GM12878 (cell line): Measurements from ENCODE around the gene PARD6A. TPM values are rescaled to one million over a fixed set of nuclear protein-coding genes. Genes with fewer than 3 reads are reported as not detected.

Experiments used
- ATAC-seq: fragments of 200-7000 bp; cut with Tn5 transposase; 3 replicates; pipeline ENCODE4 v1.9.1; 2020; ENCODE audit warnings: mild to moderate bottlenecking, moderate library complexity
- BruUV-seq: library from RNA; stranded (reverse); fragments of 400-500 nt; replicated peaks from 2 replicates; lab custom pipeline; 2021; lab: Mats Ljungman, UMichigan
- CTCF ChIA-PET: fragments of 300-600 bp; sonication (Branson Sonifier 250); formaldehyde crosslinking; extraction: SDS; loops from one replicate; lab custom pipeline; 2021; ENCODE audit warnings: inconsistent platforms; lab: Yijun Ruan, JAX
- POLR2A ChIA-PET: fragments of 350-600 bp; formaldehyde crosslinking; extraction: SDS; loops from one replicate; lab custom pipeline; 2021; ENCODE audit warnings: inconsistent platforms; lab: Charles Lee
- RAD21 ChIA-PET: fragments of 300-600 bp; sonication (Branson Sonifier 250); formaldehyde crosslinking; loops from one replicate; lab custom pipeline; 2023; ENCODE audit warnings: antibody characterized with exemption; ENCODE audit not compliant: unreplicated experiment; lab: Charles Lee
- SMC1A ChIA-PET: fragments of 300-600 bp; sonication (Branson Sonifier 250); formaldehyde crosslinking; loops from one replicate; lab custom pipeline; 2023; ENCODE audit not compliant: unreplicated experiment, uncharacterized antibody; lab: Charles Lee
- DNase-seq: peaks from one replicate; pipeline ENCODE4 v3.0.0-alpha.2; 2011; ENCODE audit warnings: low read depth, low spot score
- FAIRE-seq: peaks from 3 replicates; lab custom pipeline; 2011; peaks lifted over from hg19 to GRCh38; lab: Jason Lieb, UNC
- H2AFZ ChIP-seq: 2 replicates; pipeline ENCODE4 v1.6.0; 2011; ENCODE audit warnings: low read depth, low read length, control low read depth; ENCODE audit not compliant: control insufficient read depth
- H3K27ac ChIP-seq: 2 replicates; pipeline ENCODE4 v1.5.1; 2011; ENCODE audit warnings: control low read depth; ENCODE audit not compliant: control insufficient read depth, insufficient read depth
- H3K27me3 ChIP-seq, 2 experiments: replicated peaks in 1 of 2; 2 replicates each; pipeline versions ENCODE4 v1.6.0 to v1.6.1; 2011; ENCODE audit warnings: low read length in 1 of 2; ENCODE audit not compliant: control insufficient read depth in 2 of 2, insufficient read depth in 2 of 2
- H3K36me3 ChIP-seq, 2 experiments: 2 replicates each; pipeline ENCODE4 v1.5.1; 2011; ENCODE audit warnings: low read length in 1 of 2; ENCODE audit not compliant: control insufficient read depth in 2 of 2, insufficient read depth in 2 of 2
- H3K4me1 ChIP-seq: 2 replicates; pipeline ENCODE4 v1.6.1; 2011; ENCODE audit warnings: mild to moderate bottlenecking, low read length, moderate library complexity, mixed read lengths; ENCODE audit not compliant: control insufficient read depth, insufficient read depth
- H3K4me2 ChIP-seq: 2 replicates; pipeline ENCODE4 v1.6.0; 2011; ENCODE audit warnings: control low read depth; ENCODE audit not compliant: control insufficient read depth, insufficient read depth
- H3K4me3 ChIP-seq: fragments of 200-600 bp; sonication (generic); 2 replicates; pipeline ENCODE4 v1.5.1; 2016
- H3K79me2 ChIP-seq: 2 replicates; pipeline ENCODE4 v1.6.0; 2011; ENCODE audit warnings: low read length; ENCODE audit not compliant: control insufficient read depth, insufficient read depth
- H3K9ac ChIP-seq: 2 replicates; pipeline ENCODE4 v1.8.0; 2011; ENCODE audit warnings: low read length, control low read depth, mixed read lengths; ENCODE audit not compliant: control insufficient read depth, insufficient read depth
- H3K9me3 ChIP-seq: replicated peaks from 3 replicates; pipeline ENCODE4 v1.5.1; 2011; ENCODE audit warnings: mild to moderate bottlenecking, low read length; ENCODE audit not compliant: control insufficient read depth, insufficient read depth
- H4K20me1 ChIP-seq: 2 replicates; pipeline ENCODE4 v1.6.0; 2011; ENCODE audit not compliant: control insufficient read depth, insufficient read depth
- CHD4 ChIP-seq: fragments of 200-600 bp; sonication (generic); IDR thresholded peaks from 2 replicates; pipeline ENCODE4 v1.6.1; 2016; ENCODE audit warnings: mild to moderate bottlenecking
- E2F8 ChIP-seq: fragments of 450-650 bp; IDR thresholded peaks from 2 replicates; pipeline ENCODE4 v1.6.1; 2018; ENCODE audit warnings: mild to moderate bottlenecking, low read depth, moderate library complexity; ENCODE audit not compliant: partially characterized antibody
- FOS ChIP-seq: IDR thresholded peaks from 3 replicates; pipeline ENCODE4 v1.6.1; 2011; ENCODE audit warnings: borderline replicate concordance; ENCODE audit not compliant: insufficient read length; ENCODE audit errors: extremely low read depth
- PAX5 ChIP-seq: IDR thresholded peaks from 2 replicates; pipeline ENCODE4 v1.6.1; 2011; ENCODE audit warnings: low read depth, low read length, borderline replicate concordance
- STAT3 ChIP-seq: IDR thresholded peaks from 2 replicates; pipeline ENCODE4 v1.6.1; 2011; ENCODE audit warnings: low read depth, low read length, improper control_type of control experiment
- TAF1 ChIP-seq: IDR thresholded peaks from 2 replicates; pipeline ENCODE4 v1.6.1; 2011; ENCODE audit warnings: mild to moderate bottlenecking, low read depth, low read length, borderline replicate concordance
- WGBS: methylation state at CpG from one replicate; pipeline ENCODE4 v1.1.6; 2016; ENCODE audit warnings: low lambda C conversion rate; ENCODE audit not compliant: insufficient replicate concordance, insufficient coverage; ENCODE audit errors: missing lambda C conversion rate; 5-methylcytosine and 5-hydroxymethylcytosine counted together
- in situ Hi-C: fragments of 300-500 bp; cut with MboI; formaldehyde crosslinking; loops from 9 replicates; pipeline ENCODE4 v1.14.3; 2018; ENCODE audit warnings: mixed read lengths
- intact Hi-C: fragments of 100-400 bp; cut with micrococcal nuclease; formaldehyde crosslinking; loops from one replicate; pipeline ENCODE4 v1.14.2; 2022; ENCODE audit not compliant: unreplicated experiment
- polyA plus RNA-seq, 11 experiments: library from polyadenylated mRNA; depleted of rRNA in 4 of 11; unstranded in 6 of 11; stranded (reverse) in 5 of 11; fragments of >200 nt; fragmentation: Nextera tagmentation in 4 of 11; fragmentation: Illumina TruSeq in 1 of 11; extraction: Ambion mirVana in 4 of 11; extraction: Trizol in 1 of 11; gene quantifications; 1 replicate in 1 of 11; 2 replicates in 10 of 11; pipeline versions ENCODE4 v1.2.1 to v1.2.3, GENCODE V29; 2011 to 2016; ENCODE audit warnings: inconsistent platforms in 2 of 11, missing spikeins in 2 of 11, low read depth in 1 of 11
- total RNA-seq, 4 experiments: library from RNA; depleted of rRNA in 3 of 4; stranded (reverse); fragments of >200 nt in 3 of 4; fragmentation: Illumina TruSeq in 1 of 4; extraction: Trizol in 1 of 4; gene quantifications; 2 replicates each; pipeline versions ENCODE4 v1.2.1 to v1.2.3, GENCODE V29; 2013 to 2021
- TF ChIP-seq, protein P1 (sequence below): fragments of 450-650 bp; IDR thresholded peaks from 2 replicates; pipeline ENCODE4 v1.6.1; 2017; ENCODE audit warnings: mild to moderate bottlenecking

The PARD6A gene
- total and polyA plus RNA-seq, 10 of the 15 experiments (the other 5 are each of a cell fraction or from before 2014, with no cell fraction given), result 0.42 to 10.1 (median 4.4) TPM

DNA sequence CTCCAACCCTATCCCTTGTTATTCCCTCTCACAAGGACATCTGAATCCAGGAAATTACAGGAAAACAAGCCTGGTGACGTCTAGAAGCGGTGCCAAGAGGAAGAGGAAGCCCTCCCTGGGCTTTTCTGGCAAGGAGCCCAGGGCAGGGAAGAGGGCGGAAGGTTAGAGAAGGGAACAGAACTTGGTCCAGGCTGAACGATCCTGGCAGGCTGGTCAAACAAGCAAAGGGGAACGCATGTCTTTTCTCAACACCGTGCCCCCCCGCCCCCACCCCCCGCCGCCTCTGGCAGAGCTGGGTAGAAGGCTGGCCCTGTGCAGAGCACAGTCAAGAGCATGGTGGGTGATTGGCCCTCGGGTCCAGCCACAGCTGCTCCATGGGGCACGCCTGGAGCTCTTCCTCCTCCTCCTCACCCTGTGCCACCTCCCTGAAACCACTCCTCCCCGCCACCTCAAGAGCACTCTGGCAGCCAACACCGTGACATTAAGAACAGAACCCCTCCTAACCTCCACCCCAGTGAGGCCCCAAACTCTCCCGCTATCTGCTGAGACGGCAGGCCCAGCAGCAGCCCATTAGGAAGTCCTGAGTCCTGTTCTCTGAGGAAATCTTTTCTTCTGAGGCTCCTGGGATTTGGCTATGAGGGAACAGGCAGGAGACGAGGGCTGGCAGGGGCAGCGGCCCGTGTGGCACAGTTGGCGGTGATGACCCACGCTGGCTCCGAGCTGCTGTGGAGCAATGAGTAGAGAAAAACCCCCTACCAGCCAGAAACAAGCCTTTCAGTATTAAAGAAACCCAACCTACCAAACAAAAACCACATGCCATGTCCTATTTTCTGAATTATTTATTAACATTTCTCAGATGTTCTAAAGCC lies 13.2 kb downstream of the PARD6A start:
- Histone ChIP-seq H3K9me3 (no peaks in the 10 kb centered on the region), H3K4me1 (peaks cover 15% of the 10 kb centered on the region), H3K27ac (no peak overlapping the region), H2AFZ (no peak overlapping the region), H3K36me3 (no peaks in the 10 kb centered on the region), H3K79me2 (no peaks in the 10 kb centered on the region), H4K20me1 (no peaks in the 10 kb centered on the region), H3K4me2 (no peak overlapping the region), H3K9ac (no peak overlapping the region), H3K27me3 (no peaks in the 10 kb centered on the region), H3K4me3 (no peak overlapping the region)
- no peak for DNase-seq
- ATAC-seq, result peak; percentile 36
- TF ChIP-seq, protein P1, sequence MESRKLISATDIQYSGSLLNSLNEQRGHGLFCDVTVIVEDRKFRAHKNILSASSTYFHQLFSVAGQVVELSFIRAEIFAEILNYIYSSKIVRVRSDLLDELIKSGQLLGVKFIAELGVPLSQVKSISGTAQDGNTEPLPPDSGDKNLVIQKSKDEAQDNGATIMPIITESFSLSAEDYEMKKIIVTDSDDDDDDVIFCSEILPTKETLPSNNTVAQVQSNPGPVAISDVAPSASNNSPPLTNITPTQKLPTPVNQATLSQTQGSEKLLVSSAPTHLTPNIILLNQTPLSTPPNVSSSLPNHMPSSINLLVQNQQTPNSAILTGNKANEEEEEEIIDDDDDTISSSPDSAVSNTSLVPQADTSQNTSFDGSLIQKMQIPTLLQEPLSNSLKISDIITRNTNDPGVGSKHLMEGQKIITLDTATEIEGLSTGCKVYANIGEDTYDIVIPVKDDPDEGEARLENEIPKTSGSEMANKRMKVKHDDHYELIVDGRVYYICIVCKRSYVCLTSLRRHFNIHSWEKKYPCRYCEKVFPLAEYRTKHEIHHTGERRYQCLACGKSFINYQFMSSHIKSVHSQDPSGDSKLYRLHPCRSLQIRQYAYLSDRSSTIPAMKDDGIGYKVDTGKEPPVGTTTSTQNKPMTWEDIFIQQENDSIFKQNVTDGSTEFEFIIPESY, result peak; percentile 68
- TF ChIP-seq TAF1 (no peak), STAT3 (no peak), FOS (no peak), CHD4 (no peak), E2F8 (no peak), PAX5 (no peak)
- BruUV-seq, result no TSS peak
- no peak for FAIRE-seq
- in situ Hi-C loops (no loop called here), intact Hi-C loops (loop anchor here (2.0 to 5.0 kb wide), 3 partner anchors 43 to 255 kb away; partner anchors contain the start of genes GFOD2, RANBP10 and TSNAXIP1)
- ChIA-PET RAD21 (interaction anchor here (1.5 to 3.1 kb wide), 5 partner anchors 12 to 255 kb away, joined by 4 to 19 read pairs (median 12); partner anchors contain the start of genes RANBP10 and TSNAXIP1), SMC1A (interaction anchor here (0.7 to 2.2 kb wide), 8 partner anchors 21 to 143 kb away, joined by 3 to 8 read pairs (median 4); partner anchors contain the start of gene CTCF), POLR2A (interaction anchor here (0.5 kb wide), 1 partner anchor 40 kb away, joined by 4 read pairs; no protein-coding TSS in a partner anchor), CTCF (interaction anchor here (0.6 to 11.9 kb wide), 19 partner anchors 12 to 509 kb away, joined by 3 to 196 read pairs (median 6); partner anchors contain the start of genes GFOD2, RANBP10 and TSNAXIP1)
- 59% methylated on average over 19 of the region's 21 CpGs for WGBS
